ENCODE data around the gene STH.

The STH gene, protein sequence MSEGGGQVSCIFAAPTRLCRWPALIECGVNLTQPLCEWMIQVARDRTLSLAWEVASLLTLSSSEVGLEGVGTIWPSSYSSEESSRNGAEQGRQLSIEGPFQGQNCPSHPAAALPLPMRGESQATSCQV

DNA sequence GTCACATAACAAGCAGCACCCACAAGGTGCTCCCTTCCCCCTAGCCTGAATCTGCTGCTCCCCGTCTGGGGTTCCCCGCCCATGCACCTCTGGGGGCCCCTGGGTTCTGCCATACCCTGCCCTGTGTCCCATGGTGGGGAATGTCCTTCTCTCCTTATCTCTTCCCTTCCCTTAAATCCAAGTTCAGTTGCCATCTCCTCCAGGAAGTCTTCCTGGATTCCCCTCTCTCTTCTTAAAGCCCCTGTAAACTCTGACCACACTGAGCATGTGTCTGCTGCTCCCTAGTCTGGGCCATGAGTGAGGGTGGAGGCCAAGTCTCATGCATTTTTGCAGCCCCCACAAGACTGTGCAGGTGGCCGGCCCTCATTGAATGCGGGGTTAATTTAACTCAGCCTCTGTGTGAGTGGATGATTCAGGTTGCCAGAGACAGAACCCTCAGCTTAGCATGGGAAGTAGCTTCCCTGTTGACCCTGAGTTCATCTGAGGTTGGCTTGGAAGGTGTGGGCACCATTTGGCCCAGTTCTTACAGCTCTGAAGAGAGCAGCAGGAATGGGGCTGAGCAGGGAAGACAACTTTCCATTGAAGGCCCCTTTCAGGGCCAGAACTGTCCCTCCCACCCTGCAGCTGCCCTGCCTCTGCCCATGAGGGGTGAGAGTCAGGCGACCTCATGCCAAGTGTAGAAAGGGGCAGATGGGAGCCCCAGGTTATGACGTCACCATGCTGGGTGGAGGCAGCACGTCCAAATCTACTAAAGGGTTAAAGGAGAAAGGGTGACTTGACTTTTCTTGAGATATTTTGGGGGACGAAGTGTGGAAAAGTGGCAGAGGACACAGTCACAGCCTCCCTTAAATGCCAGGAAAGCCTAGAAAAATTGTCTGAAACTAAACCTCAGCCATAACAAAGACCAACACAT is at the start of gene STH:
STH (plus strand) TSS at position 264 of the 913 bp plus-strand sequence; CDS start at position 294, 30 bp downstream.
- H2AFZ ChIP-seq, result no peak within 1 kb of the TSS

DNA sequence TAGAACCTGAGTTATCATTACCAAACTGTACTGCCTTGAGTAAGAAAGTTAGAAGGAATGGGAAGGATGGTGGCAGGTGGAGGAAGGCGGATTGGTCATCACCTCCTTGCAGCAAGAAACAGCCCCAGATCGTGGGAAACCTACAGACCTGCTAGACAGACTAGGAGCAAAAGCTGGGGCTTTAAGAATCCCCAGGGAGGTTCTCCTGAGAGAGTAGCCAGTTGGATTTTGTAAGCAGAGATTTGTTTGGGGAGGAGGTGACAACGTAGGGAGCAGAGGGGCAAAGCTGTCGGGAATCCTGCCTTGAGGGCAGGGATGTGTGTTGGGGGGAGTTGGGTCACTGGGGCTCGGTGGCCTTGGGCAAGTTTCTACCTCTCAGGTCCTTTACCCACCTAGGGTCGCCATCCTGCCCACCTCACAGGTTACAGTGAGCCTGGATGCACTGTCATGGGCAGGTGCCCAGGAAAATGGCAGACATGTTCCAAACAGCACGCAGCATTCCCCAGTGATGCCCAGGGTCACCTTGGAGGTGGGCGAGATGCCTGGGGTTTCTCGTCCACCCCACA is 49.2 kb upstream of the STH start:
- Histone ChIP-seq H3K4me2 (ENCODE audit: low read length) (no peak overlapping the region), H2AFZ (no peak overlapping the region), H3K9ac (no peak overlapping the region), H3K79me2 (peaks cover 4% of the 10 kb centered on the region), H3K27me3 (ENCODE audit: control insufficient read depth, insufficient read depth, low read length) (no peaks in the 10 kb centered on the region), H3K27ac (no peak overlapping the region), H3K36me3 (ENCODE audit: control insufficient read depth, insufficient read depth, low read length) (no peaks in the 10 kb centered on the region), H3K4me3 (ENCODE audit: low read depth, low read length) (no peak overlapping the region), H3K4me1 (peaks cover 12% of the 10 kb centered on the region), H3K9me3 (ENCODE audit: control insufficient read depth, low read length) (no peaks in the 10 kb centered on the region)
- TF ChIP-seq, protein P1, sequence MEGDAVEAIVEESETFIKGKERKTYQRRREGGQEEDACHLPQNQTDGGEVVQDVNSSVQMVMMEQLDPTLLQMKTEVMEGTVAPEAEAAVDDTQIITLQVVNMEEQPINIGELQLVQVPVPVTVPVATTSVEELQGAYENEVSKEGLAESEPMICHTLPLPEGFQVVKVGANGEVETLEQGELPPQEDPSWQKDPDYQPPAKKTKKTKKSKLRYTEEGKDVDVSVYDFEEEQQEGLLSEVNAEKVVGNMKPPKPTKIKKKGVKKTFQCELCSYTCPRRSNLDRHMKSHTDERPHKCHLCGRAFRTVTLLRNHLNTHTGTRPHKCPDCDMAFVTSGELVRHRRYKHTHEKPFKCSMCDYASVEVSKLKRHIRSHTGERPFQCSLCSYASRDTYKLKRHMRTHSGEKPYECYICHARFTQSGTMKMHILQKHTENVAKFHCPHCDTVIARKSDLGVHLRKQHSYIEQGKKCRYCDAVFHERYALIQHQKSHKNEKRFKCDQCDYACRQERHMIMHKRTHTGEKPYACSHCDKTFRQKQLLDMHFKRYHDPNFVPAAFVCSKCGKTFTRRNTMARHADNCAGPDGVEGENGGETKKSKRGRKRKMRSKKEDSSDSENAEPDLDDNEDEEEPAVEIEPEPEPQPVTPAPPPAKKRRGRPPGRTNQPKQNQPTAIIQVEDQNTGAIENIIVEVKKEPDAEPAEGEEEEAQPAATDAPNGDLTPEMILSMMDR (IDR thresholded peaks at IDR 0.05), result no peak

More for the DNA sequence above, at the start of gene STH:
- TF ChIP-seq, protein P1 (IDR thresholded peaks at IDR 0.05), result no peak
- Histone ChIP-seq H3K27me3 (ENCODE audit: control insufficient read depth, insufficient read depth, low read length) (no peaks in the 10 kb centered on the region), H3K27ac (no peak within 1 kb of the TSS), H3K4me3 (ENCODE audit: low read depth, low read length) (no peak within 1 kb of the TSS), H3K9me3 (ENCODE audit: control insufficient read depth, low read length) (no peaks in the 10 kb centered on the region), H3K4me1 (peaks cover 9% of the 10 kb centered on the region), H3K4me2 (ENCODE audit: low read length) (no peak within 1 kb of the TSS), H3K79me2 (no peaks in the 10 kb centered on the region), H3K9ac (no peak within 1 kb of the TSS), H3K36me3 (ENCODE audit: control insufficient read depth, insufficient read depth, low read length) (no peaks in the 10 kb centered on the region)

DNA sequence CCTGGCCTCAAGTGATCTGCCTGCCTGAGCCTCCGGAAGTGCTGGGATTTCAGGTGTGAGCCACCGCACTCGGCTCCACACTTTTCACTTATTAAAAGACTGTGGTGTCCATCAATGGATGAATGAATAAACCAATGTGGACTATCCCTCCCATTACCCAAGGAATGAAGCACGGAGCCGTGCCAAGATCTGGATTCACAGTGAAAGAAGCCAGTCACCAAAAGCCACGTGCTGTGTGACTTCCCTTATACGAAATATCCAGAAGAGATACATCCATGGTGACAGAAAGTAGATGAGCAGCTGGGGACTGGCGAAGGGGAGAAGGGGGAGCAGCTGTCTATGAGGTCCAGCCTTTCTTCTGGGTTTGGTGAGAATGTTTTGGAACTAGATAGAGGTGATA is 48.2 kb upstream of the STH start:
- TF ChIP-seq, protein P1 (IDR thresholded peaks at IDR 0.05), result no peak
- Histone ChIP-seq H3K9me3 (ENCODE audit: control insufficient read depth, low read length) (no peaks in the 10 kb centered on the region), H3K4me3 (ENCODE audit: low read depth, low read length) (no peak overlapping the region), H3K27me3 (ENCODE audit: control insufficient read depth, insufficient read depth, low read length) (no peaks in the 10 kb centered on the region), H3K9ac (no peak overlapping the region), H3K79me2 (peaks cover 4% of the 10 kb centered on the region), H3K4me2 (ENCODE audit: low read length) (no peak overlapping the region), H3K27ac (no peak overlapping the region), H3K36me3 (ENCODE audit: control insufficient read depth, insufficient read depth, low read length) (no peaks in the 10 kb centered on the region), H3K4me1 (peaks cover 12% of the 10 kb centered on the region), H2AFZ (no peak overlapping the region)

DNA sequence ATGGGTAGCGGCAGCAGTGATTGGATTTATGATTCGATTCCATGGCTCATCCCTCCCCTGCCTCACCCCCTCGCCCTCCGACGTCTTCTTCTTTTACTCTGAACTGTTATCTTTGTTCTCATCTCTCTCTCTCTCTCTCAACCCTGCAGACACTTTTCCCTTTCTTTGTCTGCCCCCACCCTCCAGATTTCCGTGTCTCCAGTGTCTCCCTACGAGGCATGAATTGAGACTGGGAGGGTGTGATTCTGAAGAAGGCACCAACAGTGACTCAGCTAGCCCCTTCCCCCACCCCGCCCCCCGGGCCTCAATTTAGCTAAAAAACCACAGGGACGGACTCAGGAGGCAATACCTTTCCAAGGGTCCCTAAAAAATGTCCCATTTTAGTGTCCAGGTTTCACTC is 47.6 kb upstream of the STH start:
- Histone ChIP-seq H3K4me3 (ENCODE audit: low read depth, low read length) (no peak overlapping the region), H3K79me2 (peaks cover 4% of the 10 kb centered on the region), H3K36me3 (ENCODE audit: control insufficient read depth, insufficient read depth, low read length) (no peaks in the 10 kb centered on the region), H3K9me3 (ENCODE audit: control insufficient read depth, low read length) (no peaks in the 10 kb centered on the region), H3K9ac (no peak overlapping the region), H3K4me2 (ENCODE audit: low read length) (no peak overlapping the region), H3K27ac (no peak overlapping the region), H3K4me1 (peaks cover 12% of the 10 kb centered on the region), H3K27me3 (ENCODE audit: control insufficient read depth, insufficient read depth, low read length) (no peaks in the 10 kb centered on the region), H2AFZ (no peak overlapping the region)
- TF ChIP-seq, protein P1 (IDR thresholded peaks at IDR 0.05), result no peak
